Vagina (tissue), 2 donors: ENCODE data around the gene WDR70. TPM values are rescaled to one million over a fixed set of nuclear protein-coding genes. Genes with fewer than 3 reads are reported as not detected.
"Not testable (repeated sequence)": the region's sequence is repeated elsewhere in the genome, so short reads cannot be mapped to it uniquely, and the experiment has no call there.

Experiments
- DNase-seq, 2 donors: peaks; one replicate each; pipeline ENCODE4 v3.0.0-alpha.2; 2017; ENCODE audit errors: extremely low spot score in 2 of 2
- H3K27ac ChIP-seq: fragments of 200-600 bp; sonication (generic); one replicate; pipeline ENCODE4 v1.5.1; 2019
- H3K27me3 ChIP-seq: fragments of 200-600 bp; sonication (generic); one replicate; pipeline ENCODE4 v1.5.1; 2019
- H3K36me3 ChIP-seq, 2 donors: fragments of 200-600 bp; sonication (generic); one replicate each; pipeline ENCODE4 v1.5.1; 2017 to 2019
- H3K4me1 ChIP-seq: fragments of 200-600 bp; sonication (generic); one replicate; pipeline ENCODE4 v1.5.1; 2019
- H3K4me3 ChIP-seq, 2 donors: fragments of 200-600 bp; sonication (generic); 1 replicate in 1 of 2; 2 replicates in 1 of 2; pipeline ENCODE4 v1.5.1; 2016 to 2019
- H3K9me3 ChIP-seq: fragments of 200-600 bp; sonication (generic); one replicate; pipeline ENCODE4 v1.5.1; 2019
- CTCF ChIP-seq, 3 experiments: fragments of 450-650 bp in 2 of 3; fragments of 200-600 bp in 1 of 3; sonication (generic) in 1 of 3; IDR thresholded peaks; one replicate each; pipeline ENCODE4 v1.5.1; 2017 to 2019; ENCODE audit warnings: antibody characterized with exemption in 3 of 3, mild to moderate bottlenecking in 2 of 3, moderate library complexity in 2 of 3
- POLR2A ChIP-seq, 2 donors: fragments of 450-650 bp; IDR thresholded peaks; one replicate each; pipeline ENCODE4 v1.6.1; 2017; ENCODE audit warnings: antibody characterized with exemption in 2 of 2, mild to moderate bottlenecking in 2 of 2, moderate library complexity in 2 of 2
- POLR2AphosphoS5 ChIP-seq, 2 donors: sonication (generic); formaldehyde crosslinking; IDR thresholded peaks; one replicate each; pipeline ENCODE4 v1.9.0; 2017; ENCODE audit warnings: antibody characterized with exemption in 2 of 2, mild to moderate bottlenecking in 2 of 2, low read depth in 1 of 2; ENCODE audit not compliant: insufficient read depth in 1 of 2
- intact Hi-C: fragments of 100-400 bp; cut with DNase I; formaldehyde crosslinking; loops from one replicate; pipeline ENCODE4 v1.15.1; 2023
- total RNA-seq: library from RNA; depleted of rRNA; stranded (reverse); fragments of >200 nt; gene quantifications from one replicate; pipeline ENCODE4 v1.2.3, GENCODE V29; 2016

Gene WDR70
- total RNA-seq, 1 donor from 2014 or later: 31.4 TPM

- DNase-seq: no peak
- H3K36me3 ChIP-seq: peaks cover 0 to 21% of the 10 kb centered on the region in 2 donors
These were observed 33.4 kb downstream of the WDR70 start for GRCh38 chr5:37412515-37412914.

DNA sequence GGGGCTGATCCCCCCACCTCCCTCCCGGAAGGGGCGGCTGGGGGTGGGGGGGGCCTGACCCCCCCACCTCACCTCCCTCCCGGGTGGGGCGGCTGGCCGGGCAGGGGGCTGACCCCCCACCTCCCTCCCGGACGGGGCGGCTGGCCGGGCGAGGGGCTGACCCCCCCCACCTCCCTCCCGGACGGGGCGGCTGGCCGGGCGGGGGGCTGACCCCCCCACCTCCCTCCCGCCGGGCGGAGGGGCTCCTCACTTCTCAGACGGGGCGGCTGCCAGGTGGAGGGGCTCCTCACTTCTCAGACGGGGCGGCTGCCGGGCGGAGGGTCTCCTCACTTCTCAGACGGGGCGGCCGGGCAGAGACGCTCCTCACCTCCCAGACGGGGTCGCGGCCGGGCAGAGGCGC is 36.3 kb downstream of the WDR70 start:
- H3K9me3 ChIP-seq, H3K27ac ChIP-seq, H3K4me3 ChIP-seq, DNase-seq, H3K27me3 ChIP-seq, H3K4me1 ChIP-seq: not testable (repeated sequence)
- peaks cover 0 to 12% of the 10 kb centered on the region in 2 donors for H3K36me3 ChIP-seq
- intact Hi-C loops: loop anchor here (10.0 kb wide), 1 partner anchor 779 kb away; no protein-coding TSS in a partner anchor

More at GRCh38 chr5:37412515-37412914, 33.4 kb downstream of the WDR70 start:
- Histone ChIP-seq H3K4me1 (no peaks in the 10 kb centered on the region), H3K4me3 (no peak overlapping the region), H3K27ac (no peak overlapping the region), H3K27me3 (no peaks in the 10 kb centered on the region), H3K9me3 (no peaks in the 10 kb centered on the region)
- TF ChIP-seq CTCF (IDR thresholded peaks at IDR 0.05) (no peak), POLR2A (IDR thresholded peaks at IDR 0.05) (no peak), POLR2AphosphoS5 (IDR thresholded peaks at IDR 0.05; ENCODE audit: insufficient read depth in 1 of 2, low read depth in 1 of 2) (no peak)
- intact Hi-C loops: loop anchor here (10.0 kb wide), 1 partner anchor 782 kb away; no protein-coding TSS in a partner anchor

DNA sequence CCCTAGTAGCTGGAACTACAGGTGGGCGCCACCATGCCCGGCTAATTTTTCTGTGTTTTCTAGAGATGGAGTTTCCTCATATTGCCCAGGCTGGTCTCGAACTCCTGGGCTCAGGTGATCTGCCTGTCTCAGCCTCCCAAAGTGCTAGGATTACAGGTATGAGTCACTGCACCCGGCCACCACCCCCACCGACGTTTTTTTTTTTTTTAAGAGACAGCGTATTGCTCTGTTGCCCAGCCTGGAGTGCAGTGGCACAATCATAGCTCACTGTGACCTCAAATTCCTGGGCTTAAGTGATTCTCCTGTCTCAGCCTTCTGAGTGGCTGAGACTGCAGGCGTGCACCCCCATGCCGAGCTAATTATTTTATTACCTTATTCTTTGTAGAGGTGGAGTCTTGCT is 38.2 kb downstream of the WDR70 start:
- Histone ChIP-seq H3K36me3 (peaks cover 0 to 12% of the 10 kb centered on the region in 2 donors), H3K27me3 (no peaks in the 10 kb centered on the region), H3K4me1 (no peaks in the 10 kb centered on the region), H3K9me3 (no peaks in the 10 kb centered on the region), H3K4me3 (no peak overlapping the region), H3K27ac (no peak overlapping the region)
- DNase-seq: no peak
- intact Hi-C loops: loop anchor here (10.0 kb wide), 1 partner anchor 777 kb away; no protein-coding TSS in a partner anchor
- no peak for TF ChIP-seq POLR2A (IDR thresholded peaks at IDR 0.05)
- TF ChIP-seq CTCF (IDR thresholded peaks at IDR 0.05): no peak
- TF ChIP-seq POLR2AphosphoS5 (IDR thresholded peaks at IDR 0.05; ENCODE audit: insufficient read depth in 1 of 2, low read depth in 1 of 2): no peak

DNA sequence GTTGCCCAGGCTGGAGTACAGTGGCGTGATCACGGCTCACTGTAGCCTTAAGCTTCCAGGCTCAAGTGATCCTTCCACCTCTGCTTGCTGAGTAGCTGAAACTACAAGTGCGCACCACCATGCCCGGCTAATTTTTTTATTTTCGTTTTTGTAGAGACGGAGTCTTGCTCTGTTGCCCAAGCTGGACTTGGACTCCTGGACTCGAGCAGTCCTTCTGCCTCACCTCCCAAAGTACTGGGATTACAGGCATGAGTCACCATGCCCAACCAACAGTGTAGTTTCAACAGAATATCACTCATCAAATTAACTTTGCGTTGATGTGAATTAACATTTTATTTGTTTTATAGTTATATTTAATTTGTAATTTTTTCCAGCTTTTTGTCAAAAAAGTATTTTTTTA is 45.3 kb downstream of the WDR70 start:
- intact Hi-C loops: no loop called here
- Histone ChIP-seq H3K27ac (no peak overlapping the region), H3K9me3 (no peaks in the 10 kb centered on the region), H3K4me3 (no peak overlapping the region), H3K4me1 (no peaks in the 10 kb centered on the region), H3K27me3 (no peaks in the 10 kb centered on the region), H3K36me3 (peaks cover 0 to 10% of the 10 kb centered on the region in 2 donors)
- no peak for TF ChIP-seq CTCF (IDR thresholded peaks at IDR 0.05)
- TF ChIP-seq POLR2AphosphoS5 (IDR thresholded peaks at IDR 0.05; ENCODE audit: insufficient read depth in 1 of 2, low read depth in 1 of 2): no peak
- no peak for TF ChIP-seq POLR2A (IDR thresholded peaks at IDR 0.05)
- DNase-seq: no peak

GRCh38 chr5:37428044-37428443 is 48.9 kb downstream of the WDR70 start:
- TF ChIP-seq CTCF (IDR thresholded peaks at IDR 0.05) (no peak), POLR2A (IDR thresholded peaks at IDR 0.05) (no peak), POLR2AphosphoS5 (IDR thresholded peaks at IDR 0.05; ENCODE audit: insufficient read depth in 1 of 2, low read depth in 1 of 2) (no peak)
- no peaks in the 10 kb centered on the region for H3K27me3 ChIP-seq
- no peak overlapping the region for H3K4me3 ChIP-seq
- no peak for DNase-seq
- H3K9me3 ChIP-seq: no peaks in the 10 kb centered on the region
- no peaks in the 10 kb centered on the region for H3K4me1 ChIP-seq
- intact Hi-C loops: no loop called here
- H3K36me3 ChIP-seq: peaks cover 0 to 10% of the 10 kb centered on the region in 2 donors
- no peak overlapping the region for H3K27ac ChIP-seq
